ENCODE results near the gene ARHGAP42.
"Not testable (repeated sequence)": the region's sequence is repeated elsewhere in the genome, so short reads cannot be mapped to it uniquely, and the experiment has no call there.

ARHGAP42 gene

GRCh38 chr11:100872951-100873740, 186.1 kb downstream of the ARHGAP42 start:
- DNase-seq (ENCODE audit: low read depth in 2 of 2) = no peak

GRCh38 chr11:100874203-100874602, 187.1 kb downstream of the ARHGAP42 start:
- no peak for DNase-seq (ENCODE audit: low read depth in 2 of 2)

DNA sequence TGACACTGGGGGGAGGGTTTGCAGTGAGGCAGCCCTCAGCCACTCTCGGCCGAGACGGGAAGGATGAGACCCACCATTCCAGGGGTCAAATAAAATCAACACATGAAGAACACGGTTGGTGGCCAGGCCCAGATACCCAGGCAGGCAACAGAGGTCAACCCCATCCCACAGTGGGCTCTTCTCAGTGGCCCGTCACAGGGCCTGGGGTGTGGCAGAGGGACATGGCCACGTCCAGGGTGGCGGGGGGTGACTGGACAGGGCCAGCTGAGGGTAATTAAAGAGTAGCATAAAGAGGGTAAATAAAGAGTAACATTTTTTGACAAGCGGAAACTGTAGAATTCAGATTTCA, 188.4 kb downstream of the ARHGAP42 start:
- no peak for DNase-seq (ENCODE audit: low read depth in 2 of 2)

GRCh38 chr11:100876815-100877520, 189.9 kb downstream of the ARHGAP42 start:
- no peak for DNase-seq (ENCODE audit: low read depth in 2 of 2)

- DNase-seq (ENCODE audit: low read depth in 2 of 2) = no peak
Observed at GRCh38 chr11:100878474-100878873, 191.4 kb downstream of the ARHGAP42 start.

DNA sequence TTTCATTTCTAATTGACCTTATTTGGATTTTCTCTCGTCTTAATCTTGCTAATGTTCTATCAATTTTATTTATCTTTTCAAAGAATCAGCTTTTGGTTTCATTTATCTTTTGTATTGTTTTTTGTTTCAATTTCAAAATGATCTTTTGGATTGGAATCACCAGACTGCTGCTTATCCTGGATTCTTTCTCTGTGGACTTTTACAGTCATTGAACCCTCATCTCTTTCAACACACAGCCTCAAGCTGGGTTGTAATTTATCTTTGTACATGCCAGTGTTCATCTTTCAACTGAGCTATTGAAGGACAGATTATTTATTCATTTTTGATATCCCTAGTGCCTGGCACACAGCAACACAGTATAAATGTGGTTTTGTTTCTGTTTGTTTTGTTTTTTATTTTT, 195.9 kb downstream of the ARHGAP42 start:
- DNase-seq (ENCODE audit: low read depth in 2 of 2) = no peak

GRCh38 chr11:100883830-100884229, 196.7 kb downstream of the ARHGAP42 start:
- no peak for DNase-seq (ENCODE audit: low read depth in 2 of 2)

GRCh38 chr11:100887659-100888058, 200.6 kb downstream of the ARHGAP42 start:
- no peak for DNase-seq (ENCODE audit: low read depth in 2 of 2)

DNA sequence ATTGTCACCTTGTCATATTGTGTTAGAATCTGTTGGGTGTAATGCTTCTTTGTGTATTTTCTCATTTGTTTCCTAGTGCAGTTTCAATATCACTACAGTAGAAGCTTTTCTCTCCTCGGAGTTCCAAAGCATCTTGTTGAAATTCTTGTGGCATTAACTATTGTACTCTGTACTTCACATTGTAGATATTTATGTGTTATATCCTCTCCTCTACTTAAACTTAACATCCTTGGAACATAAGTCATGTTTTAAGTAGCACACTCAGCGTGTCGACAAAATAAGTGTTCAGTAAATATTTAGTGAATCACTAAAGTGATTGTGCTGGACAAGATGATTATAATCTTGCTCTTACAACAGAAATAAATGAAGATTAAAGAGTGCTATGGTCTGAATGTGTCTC, 201.7 kb downstream of the ARHGAP42 start:
- DNase-seq (ENCODE audit: low read depth in 2 of 2) = no peak

DNA sequence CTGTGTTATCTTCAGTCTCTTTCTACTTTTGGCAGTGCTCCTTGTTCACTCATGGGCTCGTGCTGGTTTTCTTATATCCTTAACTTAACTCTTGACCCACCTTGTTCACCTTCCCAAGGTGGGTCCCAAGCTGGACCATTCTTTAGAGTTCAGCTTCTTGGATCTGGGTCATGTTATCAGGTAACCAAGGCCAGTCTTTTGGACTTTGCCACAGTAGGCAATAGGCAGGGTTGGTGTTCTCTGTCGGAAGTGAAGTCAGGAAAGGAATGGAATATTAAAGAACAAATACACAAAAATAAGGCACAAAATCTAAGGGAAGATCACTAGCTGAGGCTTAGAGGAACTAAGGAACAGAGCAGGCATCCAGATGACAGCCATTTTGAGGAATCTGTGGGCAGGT, 202.7 kb downstream of the ARHGAP42 start:
- DNase-seq (ENCODE audit: low read depth in 2 of 2) = no peak

DNA sequence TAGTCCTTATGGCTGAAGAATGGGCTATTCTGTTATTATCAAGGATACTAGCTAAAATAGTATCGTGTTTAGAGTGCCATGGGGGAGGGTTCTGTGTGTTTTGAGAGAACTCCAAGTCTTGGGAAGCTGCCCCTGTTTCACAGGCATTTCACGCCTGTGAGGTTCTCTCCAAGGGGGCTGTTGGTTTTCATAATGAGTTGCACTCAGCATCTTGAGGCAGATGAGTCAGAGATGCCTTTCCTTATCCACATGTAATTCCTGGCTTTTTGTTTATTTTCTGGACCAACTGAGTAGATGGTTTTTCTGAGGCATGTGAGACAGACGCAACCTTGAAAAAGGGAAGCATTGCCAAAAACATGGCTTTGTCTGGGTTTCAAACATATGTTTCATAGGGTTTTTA, 203.7 kb downstream of the ARHGAP42 start:
- no peak for DNase-seq (ENCODE audit: low read depth in 2 of 2)

DNA sequence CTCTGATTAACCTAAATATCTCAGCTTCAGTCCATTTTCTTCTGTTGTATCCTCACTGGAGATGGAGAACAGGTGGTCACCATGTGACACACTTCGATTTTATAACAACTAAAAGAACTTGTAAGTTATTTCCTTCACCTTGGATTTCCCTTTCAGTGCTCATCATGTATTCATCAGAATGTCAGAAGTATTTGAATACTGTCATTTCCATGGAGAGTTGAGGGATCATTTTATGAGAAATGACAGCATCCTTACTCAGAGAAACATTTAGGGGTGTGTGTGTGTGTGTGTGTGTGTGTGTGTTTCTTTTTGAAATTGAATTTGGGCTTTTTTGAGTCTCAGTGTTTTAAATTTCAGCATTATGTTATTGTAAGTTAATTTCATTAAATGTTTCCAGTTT, 205.8 kb downstream of the ARHGAP42 start:
- DNase-seq (ENCODE audit: low read depth in 2 of 2) = no peak

GRCh38 chr11:100895449-100895848, 208.4 kb downstream of the ARHGAP42 start:
- DNase-seq (ENCODE audit: low read depth in 2 of 2) = no peak

- not testable (repeated sequence) for DNase-seq (ENCODE audit: low read depth in 2 of 2)
Observed at GRCh38 chr11:100895976-100896375, 208.9 kb downstream of the ARHGAP42 start.

DNA sequence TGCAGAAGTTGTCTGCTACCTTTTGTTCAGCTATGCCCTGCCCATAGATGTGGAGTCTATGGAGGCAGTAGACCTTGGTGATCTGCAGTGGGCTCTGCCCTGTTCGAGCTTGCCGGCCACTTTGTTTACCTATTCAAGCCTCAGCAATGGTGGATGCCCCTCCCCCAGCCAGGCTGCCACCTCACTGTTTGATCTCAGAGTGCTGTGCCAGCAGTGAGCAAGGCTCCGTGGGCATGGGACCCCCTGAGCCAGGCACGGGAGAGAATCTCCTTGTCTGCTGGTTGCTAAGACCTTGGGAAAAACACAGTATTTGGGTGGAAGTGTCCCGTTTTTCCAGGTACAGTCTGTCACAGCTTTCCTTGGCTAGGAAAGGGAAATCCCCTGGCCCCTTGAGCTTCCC, 214.4 kb downstream of the ARHGAP42 start:
- DNase-seq (ENCODE audit: low read depth in 2 of 2) = not testable (repeated sequence)

DNA sequence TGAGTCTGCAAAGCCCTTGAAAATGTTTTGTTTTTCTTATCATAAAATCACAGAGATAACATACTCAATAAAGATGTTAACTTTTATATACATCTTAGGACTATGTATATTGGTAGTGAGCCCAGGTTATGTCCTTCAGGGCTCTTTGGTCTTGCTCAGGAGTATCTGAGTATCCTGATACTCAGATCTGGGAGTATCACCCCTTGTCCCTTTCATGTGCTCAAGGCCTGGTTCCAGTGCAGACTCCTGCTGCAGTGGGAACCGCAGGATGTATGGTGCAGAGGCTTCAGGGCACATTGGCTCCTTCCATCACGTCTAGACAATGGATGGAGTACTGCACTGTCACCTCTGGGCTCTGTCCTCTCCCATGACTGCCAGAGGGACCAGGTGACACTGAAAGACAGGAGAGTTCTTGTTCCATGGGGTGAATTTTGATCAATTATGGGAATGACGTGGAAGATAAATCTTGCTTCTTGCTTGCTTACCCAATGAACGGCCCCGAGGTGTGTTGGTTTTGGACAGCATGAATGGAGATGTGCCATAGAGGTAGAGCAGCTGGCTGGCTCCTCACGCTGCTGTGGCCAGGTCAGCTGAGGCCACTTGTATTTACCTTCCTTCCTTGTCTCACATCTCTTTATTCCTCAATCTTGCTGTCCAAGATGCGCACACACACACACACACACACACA, 215.5 kb downstream of the ARHGAP42 start:
- DNase-seq (ENCODE audit: low read depth in 2 of 2) = no peak

DNA sequence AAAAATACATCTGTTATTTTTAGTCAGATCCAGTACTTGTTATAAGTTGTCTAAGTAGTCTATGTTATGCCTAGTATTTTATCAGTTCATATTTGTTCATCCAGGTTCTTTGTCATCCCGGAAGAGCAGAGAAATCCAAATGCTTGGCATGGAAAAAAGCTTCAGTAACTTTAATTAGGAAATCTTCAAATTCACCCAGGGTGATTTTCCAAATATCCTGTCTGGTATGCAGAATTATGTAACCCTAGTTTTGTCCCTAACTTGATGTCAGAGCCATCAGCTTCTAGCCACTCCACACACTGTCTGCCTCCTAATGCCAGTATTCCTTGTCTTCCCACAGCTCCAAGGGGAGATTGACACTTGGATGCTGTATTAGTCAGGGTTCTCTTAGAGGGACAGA, 216.2 kb downstream of the ARHGAP42 start:
- no peak for DNase-seq (ENCODE audit: low read depth in 2 of 2)

- DNase-seq (ENCODE audit: low read depth in 2 of 2) = no peak
Observed at GRCh38 chr11:100905684-100906083, 218.6 kb downstream of the ARHGAP42 start.

GRCh38 chr11:100908746-100909145, 221.7 kb downstream of the ARHGAP42 start:
- DNase-seq (ENCODE audit: low read depth in 2 of 2) = no peak

GRCh38 chr11:100910808-100911207, 223.7 kb downstream of the ARHGAP42 start:
- DNase-seq (ENCODE audit: low read depth in 2 of 2) = no peak

- DNase-seq (ENCODE audit: low read depth in 2 of 2) = no peak
Observed at GRCh38 chr11:100914415-100915110, 227.5 kb downstream of the ARHGAP42 start.
